Hepatic stellate cell (primary cell): ENCODE results near the gene NPIPB8.
"Not testable (repeated sequence)": the region's sequence is repeated elsewhere in the genome, so short reads cannot be mapped to it uniquely, and the experiment has no call there.

Source experiments
- DNase-seq: peaks from one replicate; pipeline ENCODE4 v3.0.0; 2011; ENCODE audit warnings: low spot score

NPIPB8 gene

GRCh38 chr16:28637765-28638164 is at the start of gene NPIPB8:
TSS of gene NPIPB8 (plus strand) at chr16:28638065. CDS start at chr16:28638361, 296 bp downstream.
- DNase-seq, result not testable (repeated sequence)

- no peak for DNase-seq
These were observed 48.8 kb upstream of the NPIPB8 start for GRCh38 chr16:28589069-28589468.

- DNase-seq, result no peak
These were observed 47.9 kb upstream of the NPIPB8 start for GRCh38 chr16:28589930-28590329.

- DNase-seq, result no peak
These were observed 47.2 kb upstream of the NPIPB8 start for GRCh38 chr16:28590384-28591340.

- DNase-seq, result no peak
These were observed 46.5 kb upstream of the NPIPB8 start for GRCh38 chr16:28591355-28591754.

GRCh38 chr16:28592511-28592910 is 45.4 kb upstream of the NPIPB8 start:
- DNase-seq, result no peak

- no peak for DNase-seq
These were observed 44.8 kb upstream of the NPIPB8 start for GRCh38 chr16:28592979-28593553.

GRCh38 chr16:28595451-28595850 is 42.4 kb upstream of the NPIPB8 start:
- DNase-seq, result not testable (repeated sequence)

GRCh38 chr16:28596115-28596630 is 41.7 kb upstream of the NPIPB8 start:
- DNase-seq, result no peak

- no peak for DNase-seq
These were observed 40.8 kb upstream of the NPIPB8 start, which contains the start of gene SULT1A2 for GRCh38 chr16:28596840-28597691. TSS of gene SULT1A2 (minus strand) at chr16:28597050. CDS start at chr16:28595930, 1,120 bp downstream.

- no peak for DNase-seq
These were observed 40.1 kb upstream of the NPIPB8 start for GRCh38 chr16:28597692-28598261.

- DNase-seq, result not testable (repeated sequence)
These were observed 38.2 kb upstream of the NPIPB8 start for GRCh38 chr16:28599377-28600285.

- not testable (repeated sequence) for DNase-seq
These were observed 36.9 kb upstream of the NPIPB8 start for GRCh38 chr16:28600965-28601364.

- DNase-seq, result not testable (repeated sequence)
These were observed 36.3 kb upstream of the NPIPB8 start for GRCh38 chr16:28601589-28601988.

GRCh38 chr16:28602062-28602461 is 35.8 kb upstream of the NPIPB8 start:
- not testable (repeated sequence) for DNase-seq

GRCh38 chr16:28602529-28602928 is 35.3 kb upstream of the NPIPB8 start:
- DNase-seq, result no peak

- DNase-seq, result no peak
These were observed 34.3 kb upstream of the NPIPB8 start for GRCh38 chr16:28603381-28604185.

- no peak for DNase-seq
These were observed 33.7 kb upstream of the NPIPB8 start for GRCh38 chr16:28604186-28604565.

- no peak for DNase-seq
These were observed 31.4 kb upstream of the NPIPB8 start for GRCh38 chr16:28606291-28607115.
